CD4-positive, CD25-positive, alpha-beta regulatory T cell (primary cell): ENCODE measurements around the gene TECTB. TPM values are rescaled to one million over a fixed set of nuclear protein-coding genes. Genes with fewer than 3 reads are reported as not detected.
"Not testable (repeated sequence)": the region's sequence is repeated elsewhere in the genome, so short reads cannot be mapped to it uniquely, and the experiment has no call there.

Experiments
- ATAC-seq, 2 donors: fragments of 150-1000 bp; cut with Tn5 transposase; one replicate each; pipeline ENCODE4 v1.10.0; 2021; ENCODE audit warnings: low read depth in 2 of 2, moderate number of reproducible peaks in 2 of 2, moderate library complexity in 1 of 2
- DNase-seq, 3 donors: peaks; one replicate each; pipeline versions ENCODE4 v3.0.0 to v3.0.0-alpha.2; 2012 to 2022; ENCODE audit warnings: mixed read lengths in 1 of 3
- H3K27ac ChIP-seq: one replicate; pipeline ENCODE4 v1.7.0; 2013; ENCODE audit warnings: mild to moderate bottlenecking, low read length; ENCODE audit not compliant: insufficient read depth, poor library complexity, severe bottlenecking
- H3K27me3 ChIP-seq: one replicate; pipeline ENCODE4 v1.7.0; 2013; ENCODE audit warnings: low read length; ENCODE audit not compliant: control insufficient read depth, insufficient read depth
- H3K36me3 ChIP-seq: one replicate; pipeline ENCODE4 v1.7.0; 2013; ENCODE audit warnings: mild to moderate bottlenecking, low read length, moderate library complexity; ENCODE audit not compliant: control insufficient read depth, insufficient read depth
- H3K4me1 ChIP-seq: 2 replicates; pipeline ENCODE4 v1.7.0; 2013; ENCODE audit warnings: mild to moderate bottlenecking, low read length; ENCODE audit not compliant: insufficient read depth, control insufficient read depth, poor library complexity, severe bottlenecking
- H3K4me3 ChIP-seq: one replicate; pipeline ENCODE4 v1.7.0; 2013; ENCODE audit warnings: low read depth, mild to moderate bottlenecking, low read length, moderate library complexity
- H3K9me3 ChIP-seq, 2 experiments: 1 replicate in 1 of 2; 2 replicates in 1 of 2; pipeline ENCODE4 v1.7.0; 2013; ENCODE audit warnings: low read length in 2 of 2, mild to moderate bottlenecking in 1 of 2, moderate library complexity in 1 of 2; ENCODE audit not compliant: control insufficient read depth in 2 of 2
- H3K27ac Mint-ChIP-seq, 3 donors: one replicate each; pipeline ENCODE4 v1.8.0; 2020 to 2022; ENCODE audit warnings: mild to moderate bottlenecking in 3 of 3, mixed read lengths in 3 of 3, moderate library complexity in 2 of 3
- H3K27me3 Mint-ChIP-seq: one replicate; pipeline ENCODE4 v1.8.0; 2022; ENCODE audit warnings: mild to moderate bottlenecking, mixed read lengths
- H3K36me3 Mint-ChIP-seq: one replicate; pipeline ENCODE4 v1.8.0; 2020; ENCODE audit warnings: mixed read lengths
- H3K4me1 Mint-ChIP-seq, 4 donors: one replicate each; pipeline ENCODE4 v1.8.0; 2020 to 2022; ENCODE audit warnings: mixed read lengths in 4 of 4, mild to moderate bottlenecking in 1 of 4
- H3K4me3 Mint-ChIP-seq, 4 donors: one replicate each; pipeline ENCODE4 v1.8.0; 2020 to 2022; ENCODE audit warnings: mild to moderate bottlenecking in 4 of 4, mixed read lengths in 4 of 4, moderate library complexity in 3 of 4
- H3K9me3 Mint-ChIP-seq, 7 donors: one replicate each; pipeline ENCODE4 v1.8.0; 2020 to 2022; ENCODE audit warnings: mixed read lengths in 7 of 7, mild to moderate bottlenecking in 3 of 7, moderate library complexity in 2 of 7
- polyA plus RNA-seq, 4 donors: library from polyadenylated mRNA; unstranded; fragments of 300-500 nt; fragmentation: Illumina TruSeq; gene quantifications; one replicate each; pipeline ENCODE4 v1.2.3, GENCODE V29; 2021
- total RNA-seq: library from RNA; stranded (reverse); gene quantifications from one replicate; pipeline ENCODE4 v1.2.3, GENCODE V29; 2022

The TECTB gene
- total and polyA plus RNA-seq, 5 donors from 2014 or later = not detected

DNA sequence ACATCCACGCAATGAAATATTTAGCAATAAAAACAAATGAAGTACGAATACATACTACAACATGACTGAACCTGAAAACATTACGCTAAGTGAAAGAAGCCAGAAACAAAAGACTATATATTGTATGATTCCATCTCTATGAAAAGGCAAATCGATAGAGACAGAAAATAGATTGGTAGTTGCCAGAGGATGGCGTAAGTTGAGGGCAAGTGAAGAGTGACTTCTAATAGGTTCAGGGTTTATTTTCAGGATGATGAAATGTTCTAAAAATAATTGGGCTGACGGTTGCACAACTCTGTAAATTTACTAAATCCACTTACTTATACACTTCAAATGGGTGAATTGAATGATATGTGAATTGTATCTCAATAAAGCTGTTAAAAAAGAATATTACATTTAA is 39.5 kb upstream of the TECTB start:
- H3K4me3 Mint-ChIP-seq = no peak overlapping the region
- no peaks in the 10 kb centered on the region for H3K27me3 Mint-ChIP-seq
- no peaks in the 10 kb centered on the region for H3K4me1 Mint-ChIP-seq
- no peak overlapping the region for H3K27ac Mint-ChIP-seq
- Histone ChIP-seq H3K27me3 (no peaks in the 10 kb centered on the region), H3K4me3 (no peak overlapping the region), H3K9me3 (peaks cover 0 to 14% of the 10 kb centered on the region in 2 experiments), H3K27ac (no peak overlapping the region), H3K4me1 (no peaks in the 10 kb centered on the region), H3K36me3 (no peaks in the 10 kb centered on the region)
- DNase-seq (no peak), ATAC-seq (no peak)
- peaks cover 4% of the 10 kb centered on the region for H3K36me3 Mint-ChIP-seq
- peaks cover 0 to 17% (median 8%) of the 10 kb centered on the region in 7 donors for H3K9me3 Mint-ChIP-seq

DNA sequence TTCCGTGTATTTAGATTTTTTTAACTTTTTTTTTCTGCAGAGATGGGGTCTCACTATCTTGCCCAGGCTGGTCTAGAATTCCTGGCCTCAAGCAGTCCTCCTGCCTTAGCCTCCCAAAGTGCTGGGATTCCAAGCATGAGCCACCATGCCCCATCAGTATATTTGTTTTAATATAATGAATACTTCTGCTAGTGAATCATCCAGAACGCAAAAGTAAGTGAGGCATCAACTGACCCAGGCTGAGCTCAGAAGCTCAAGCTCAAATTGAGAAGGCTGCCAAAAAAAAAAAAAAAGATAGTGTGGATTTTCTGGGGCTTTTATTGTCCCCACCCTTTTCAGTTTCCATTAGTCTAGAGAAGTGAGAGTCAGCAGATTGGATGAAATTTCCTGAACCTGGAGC is 39.0 kb upstream of the TECTB start:
- H3K4me3 ChIP-seq = no peak overlapping the region
- H3K4me1 Mint-ChIP-seq = no peaks in the 10 kb centered on the region
- H3K9me3 Mint-ChIP-seq = peaks cover 0 to 15% (median 8%) of the 10 kb centered on the region in 7 donors
- no peaks in the 10 kb centered on the region for H3K27me3 ChIP-seq
- H3K4me3 Mint-ChIP-seq = no peak overlapping the region
- DNase-seq (no peak), ATAC-seq (no peak)
- H3K36me3 ChIP-seq = no peaks in the 10 kb centered on the region
- H3K4me1 ChIP-seq = no peaks in the 10 kb centered on the region
- no peaks in the 10 kb centered on the region for H3K27me3 Mint-ChIP-seq
- H3K9me3 ChIP-seq = peaks cover 0 to 15% of the 10 kb centered on the region in 2 experiments
- H3K27ac ChIP-seq = no peak overlapping the region
- peaks cover 4% of the 10 kb centered on the region for H3K36me3 Mint-ChIP-seq
- H3K27ac Mint-ChIP-seq = no peak overlapping the region

DNA sequence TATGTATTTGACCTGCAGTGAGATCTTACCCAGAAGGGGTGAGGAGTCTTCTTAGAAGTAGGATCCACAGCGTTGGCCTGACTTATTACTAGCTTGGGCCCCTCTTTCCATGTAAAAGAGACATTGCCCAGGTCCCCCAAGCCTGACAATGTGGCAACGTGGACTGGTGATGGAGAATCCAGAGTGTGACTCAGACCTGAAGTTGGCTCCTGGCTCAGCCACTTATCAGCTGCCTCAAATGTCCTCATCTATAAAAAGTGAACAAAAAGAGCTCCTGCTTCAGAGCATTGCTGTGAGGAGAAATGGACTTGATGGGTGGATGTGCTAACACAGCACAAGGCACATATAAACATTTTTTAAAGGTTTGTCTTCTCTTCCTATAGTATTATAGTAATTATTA is 35.4 kb upstream of the TECTB start:
- no peaks in the 10 kb centered on the region for H3K4me1 ChIP-seq
- H3K27me3 Mint-ChIP-seq = no peaks in the 10 kb centered on the region
- H3K36me3 Mint-ChIP-seq = no peaks in the 10 kb centered on the region
- ATAC-seq = no peak
- no peak for DNase-seq
- H3K9me3 ChIP-seq = peaks cover 6 to 9% of the 10 kb centered on the region in 2 experiments
- no peak overlapping the region for H3K4me3 ChIP-seq
- H3K27me3 ChIP-seq = no peaks in the 10 kb centered on the region
- H3K4me3 Mint-ChIP-seq = no peak overlapping the region
- H3K36me3 ChIP-seq = no peaks in the 10 kb centered on the region
- H3K27ac Mint-ChIP-seq = no peak overlapping the region
- H3K4me1 Mint-ChIP-seq = no peaks in the 10 kb centered on the region
- peaks cover 0 to 14% (median 3%) of the 10 kb centered on the region in 7 donors for H3K9me3 Mint-ChIP-seq
- no peak overlapping the region for H3K27ac ChIP-seq

DNA sequence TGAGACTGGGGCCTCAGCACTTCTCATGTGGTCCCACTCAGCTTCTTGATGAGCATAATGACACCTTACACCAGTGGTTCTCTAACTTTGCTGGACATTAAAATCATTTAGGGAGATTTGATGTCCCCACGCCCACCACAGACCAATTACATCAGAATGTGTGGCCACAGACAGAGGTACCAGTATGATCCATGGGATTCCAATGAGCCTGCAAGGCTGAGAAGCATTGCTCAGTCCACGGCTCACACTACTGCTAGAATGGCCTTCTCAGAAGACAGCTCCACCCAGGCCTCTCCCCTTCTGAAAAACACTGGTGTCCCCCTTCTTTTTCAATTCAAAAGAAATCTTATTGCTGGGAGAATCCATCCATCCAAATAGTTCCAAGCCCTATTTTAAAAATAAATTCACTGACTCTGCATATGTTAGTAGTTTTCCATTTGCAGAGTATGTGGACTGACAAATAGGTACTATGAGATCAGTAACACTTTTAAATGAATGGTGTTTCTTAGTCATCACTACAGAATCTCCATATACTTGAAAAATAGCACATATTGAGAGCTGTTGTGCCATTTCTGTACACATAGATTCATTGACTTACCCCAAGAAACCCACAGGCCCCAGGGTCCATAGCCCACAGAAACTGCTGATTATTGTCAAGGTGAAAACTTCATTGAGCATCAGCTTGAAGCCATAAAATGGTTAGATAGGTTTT is 34.5 kb upstream of the TECTB start:
- DNase-seq (no peak), ATAC-seq (no peak)
- H3K27ac ChIP-seq = no peak overlapping the region
- H3K9me3 ChIP-seq = peaks cover 6 to 9% of the 10 kb centered on the region in 2 experiments
- no peaks in the 10 kb centered on the region for H3K4me1 ChIP-seq
- H3K4me3 Mint-ChIP-seq = no peak overlapping the region
- no peak overlapping the region for H3K4me3 ChIP-seq
- no peaks in the 10 kb centered on the region for H3K36me3 Mint-ChIP-seq
- peaks cover 0 to 12% (median 3%) of the 10 kb centered on the region in 7 donors for H3K9me3 Mint-ChIP-seq
- no peaks in the 10 kb centered on the region for H3K27me3 Mint-ChIP-seq
- H3K27ac Mint-ChIP-seq = no peak overlapping the region
- no peaks in the 10 kb centered on the region for H3K4me1 Mint-ChIP-seq
- no peaks in the 10 kb centered on the region for H3K36me3 ChIP-seq
- H3K27me3 ChIP-seq = no peaks in the 10 kb centered on the region

DNA sequence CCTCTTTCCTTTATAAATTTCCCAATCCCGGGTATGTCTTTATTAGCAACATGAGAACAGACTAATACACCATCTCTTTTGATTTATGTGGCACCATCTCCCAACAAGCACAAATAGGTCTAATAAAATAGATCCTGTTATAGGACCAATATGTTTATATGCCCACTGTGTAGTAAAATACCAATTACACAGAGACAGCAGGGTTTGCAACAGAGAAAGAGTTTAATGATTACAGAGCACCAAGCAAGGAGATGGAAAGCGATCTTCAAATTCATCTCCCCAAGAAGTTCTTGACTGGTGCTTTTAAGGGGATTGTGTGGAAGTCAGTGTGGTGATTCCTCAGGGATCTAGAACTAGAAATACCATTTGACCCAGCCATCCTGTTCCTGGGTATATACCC is 33.5 kb upstream of the TECTB start:
- DNase-seq (no peak), ATAC-seq (no peak)
- no peaks in the 10 kb centered on the region for H3K27me3 Mint-ChIP-seq
- H3K27ac Mint-ChIP-seq = no peak overlapping the region
- no peaks in the 10 kb centered on the region for H3K36me3 ChIP-seq
- H3K36me3 Mint-ChIP-seq = no peaks in the 10 kb centered on the region
- no peak overlapping the region for H3K4me3 ChIP-seq
- no peaks in the 10 kb centered on the region for H3K4me1 ChIP-seq
- no peak overlapping the region for H3K4me3 Mint-ChIP-seq
- no peaks in the 10 kb centered on the region for H3K27me3 ChIP-seq
- no peaks in the 10 kb centered on the region for H3K4me1 Mint-ChIP-seq
- H3K27ac ChIP-seq = no peak overlapping the region
- H3K9me3 ChIP-seq = peaks cover 6 to 9% of the 10 kb centered on the region in 2 experiments
- peaks cover 0 to 12% (median 1%) of the 10 kb centered on the region in 7 donors for H3K9me3 Mint-ChIP-seq

DNA sequence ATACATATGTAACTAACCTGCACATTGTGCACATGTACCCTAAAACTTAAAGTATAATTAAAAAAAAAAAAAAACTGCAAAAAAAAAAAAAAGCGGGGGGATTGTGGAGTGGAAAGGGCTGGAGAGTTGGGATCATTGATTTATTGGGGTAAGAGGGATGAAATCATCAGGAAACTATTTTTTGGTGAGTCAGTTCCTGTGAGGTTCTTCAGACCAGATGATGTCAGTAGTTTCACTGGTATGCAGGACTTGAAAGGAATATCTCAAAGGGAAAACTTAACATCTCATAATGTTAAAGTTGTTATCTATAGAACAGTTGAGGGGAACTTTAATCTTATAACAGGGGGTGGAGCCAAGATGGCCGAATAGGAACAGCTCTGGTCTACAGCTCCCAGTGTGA is 32.6 kb upstream of the TECTB start:
- no peak overlapping the region for H3K4me3 ChIP-seq
- H3K27me3 ChIP-seq = no peaks in the 10 kb centered on the region
- Mint-ChIP-seq H3K9me3 (peaks cover 0 to 14% (median 2%) of the 10 kb centered on the region in 7 donors), H3K27me3 (no peaks in the 10 kb centered on the region), H3K36me3 (no peaks in the 10 kb centered on the region), H3K27ac (no peak overlapping the region), H3K4me1 (no peaks in the 10 kb centered on the region), H3K4me3 (no peak overlapping the region)
- H3K36me3 ChIP-seq = no peaks in the 10 kb centered on the region
- peaks cover 6 to 9% of the 10 kb centered on the region in 2 experiments for H3K9me3 ChIP-seq
- no peaks in the 10 kb centered on the region for H3K4me1 ChIP-seq
- DNase-seq (no peak), ATAC-seq (no peak)
- no peak overlapping the region for H3K27ac ChIP-seq

DNA sequence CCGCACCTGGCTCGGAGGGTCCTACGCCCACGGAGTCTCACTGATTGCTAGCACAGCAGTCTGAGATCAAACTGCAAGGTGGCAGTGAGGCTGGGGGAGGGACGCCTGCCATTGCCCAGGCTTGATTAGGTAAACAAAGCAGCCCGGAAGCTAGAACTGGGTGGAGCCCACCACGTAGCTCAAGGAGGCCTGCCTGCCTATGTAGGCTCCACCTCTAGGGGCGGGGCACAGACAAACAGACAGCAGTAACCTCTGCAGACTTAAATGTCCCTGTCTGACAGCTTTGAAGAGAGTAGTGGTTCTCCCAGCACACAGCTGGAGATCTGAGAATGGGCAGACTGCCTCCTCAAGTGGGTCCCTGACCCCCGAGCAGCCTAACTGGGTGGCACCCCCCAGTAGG is 32.0 kb upstream of the TECTB start:
- not testable (repeated sequence) for H3K4me1 ChIP-seq, H3K36me3 ChIP-seq, H3K27ac Mint-ChIP-seq, H3K27me3 Mint-ChIP-seq, ATAC-seq, H3K4me3 ChIP-seq, H3K4me3 Mint-ChIP-seq, H3K9me3 ChIP-seq, H3K36me3 Mint-ChIP-seq, H3K27ac ChIP-seq, H3K4me1 Mint-ChIP-seq, H3K27me3 ChIP-seq, DNase-seq
- H3K9me3 Mint-ChIP-seq = peaks cover 0 to 14% (median 2%) of the 10 kb centered on the region in 7 donors

DNA sequence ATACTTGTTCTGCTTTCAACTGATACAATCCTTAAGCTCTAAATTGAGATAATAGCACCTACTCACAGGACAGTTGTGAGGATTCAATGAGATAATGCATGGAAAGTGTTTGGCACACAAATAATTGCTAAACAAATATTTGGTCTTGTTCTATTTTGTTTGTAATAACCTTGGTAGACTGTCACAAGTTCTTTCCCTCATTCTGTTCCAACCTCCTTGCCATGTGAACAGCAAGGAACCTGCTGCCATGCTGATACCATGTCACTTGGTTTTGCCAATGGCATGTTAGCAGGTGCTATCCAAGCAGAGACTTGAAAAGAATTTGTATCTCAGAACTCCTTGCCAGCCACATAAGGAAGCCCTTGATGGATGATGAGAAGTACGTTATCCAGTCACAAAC is 24.8 kb upstream of the TECTB start:
- peaks cover 0 to 6% (median 0%) of the 10 kb centered on the region in 7 donors for H3K9me3 Mint-ChIP-seq
- H3K4me1 ChIP-seq = no peaks in the 10 kb centered on the region
- H3K4me3 ChIP-seq = no peak overlapping the region
- no peaks in the 10 kb centered on the region for H3K9me3 ChIP-seq
- H3K27me3 Mint-ChIP-seq = no peaks in the 10 kb centered on the region
- H3K4me3 Mint-ChIP-seq = no peak overlapping the region
- H3K4me1 Mint-ChIP-seq = no peaks in the 10 kb centered on the region
- H3K27me3 ChIP-seq = no peaks in the 10 kb centered on the region
- DNase-seq (no peak), ATAC-seq (no peak)
- no peak overlapping the region for H3K27ac Mint-ChIP-seq
- H3K36me3 ChIP-seq = no peaks in the 10 kb centered on the region
- H3K36me3 Mint-ChIP-seq = no peaks in the 10 kb centered on the region
- no peak overlapping the region for H3K27ac ChIP-seq
